Measurements from ENCODE around the gene PRM1. TPM values are rescaled to one million over a fixed set of nuclear protein-coding genes. Genes with fewer than 3 reads are reported as not detected.

The PRM1 gene
- total and polyA plus RNA-seq, 4 donors = not detected

DNA sequence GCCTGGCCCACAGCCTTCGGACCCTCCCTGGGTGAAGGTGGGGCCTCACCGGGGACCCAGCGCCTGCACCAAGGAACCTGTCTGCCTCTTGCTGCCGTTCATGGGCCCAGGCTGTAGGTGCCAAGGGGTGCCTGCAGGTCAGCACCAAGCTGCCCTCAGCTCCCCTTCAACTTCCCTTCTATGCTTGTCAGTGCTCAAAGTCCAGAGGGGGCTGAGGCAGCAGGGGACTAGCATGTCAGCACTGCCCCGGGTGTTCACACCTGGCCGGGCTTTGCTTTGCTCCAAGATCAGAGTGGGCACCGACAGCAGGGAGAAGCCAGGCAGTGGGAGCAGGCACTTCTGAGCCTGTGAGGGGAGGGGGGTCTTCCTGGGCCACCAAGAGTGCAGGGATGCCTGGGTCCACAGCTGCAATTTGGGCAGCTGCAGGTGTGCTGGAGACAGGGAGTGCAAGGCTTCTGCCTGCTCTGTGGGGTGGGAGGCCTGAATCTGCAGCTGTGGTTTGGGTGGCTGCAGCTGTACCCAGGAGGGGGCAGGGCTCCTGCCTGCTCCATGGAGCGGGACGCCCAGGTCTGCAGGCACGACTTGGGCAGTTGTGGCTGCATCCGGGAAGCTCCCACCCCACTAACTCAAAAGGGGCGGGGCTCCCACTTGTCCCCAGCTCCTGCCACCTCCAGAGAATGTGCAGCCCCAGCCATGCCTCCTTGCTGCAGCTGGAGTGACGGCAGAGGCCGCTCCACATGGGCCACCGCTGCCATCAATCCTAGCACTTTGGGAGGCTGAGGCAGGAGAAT is 27.6 kb upstream of the PRM1 start:
- no peaks in the 10 kb centered on the region for H3K36me3 ChIP-seq (ENCODE audit: control insufficient read depth in 1 of 2, insufficient read depth in 2 of 2, low read length in 1 of 2)
- no peak overlapping the region for H3K27ac ChIP-seq (ENCODE audit: low read depth in 1 of 2, low read length in 2 of 2)
- intact Hi-C loops (cut with DNase I) = no loop called here
- no peak overlapping the region for H3K4me3 ChIP-seq (ENCODE audit: low read length in 2 of 2)
- WGBS, 2 donors = 76% methylated on average over 14 to 15 of the region's 15 CpGs
- ATAC-seq (ENCODE audit: low FRiP score) = no peak
- H3K9me3 ChIP-seq (ENCODE audit: control insufficient read depth, low read length) = no peaks in the 10 kb centered on the region
- no peaks in the 10 kb centered on the region for H3K27me3 ChIP-seq (ENCODE audit: control insufficient read depth in 1 of 2, insufficient read depth in 2 of 2, low read length in 1 of 2)
- no peaks in the 10 kb centered on the region for H3K4me1 ChIP-seq (ENCODE audit: control insufficient read depth in 1 of 2, insufficient read depth in 2 of 2, low read length in 2 of 2)
- no peak for DNase-seq

DNA sequence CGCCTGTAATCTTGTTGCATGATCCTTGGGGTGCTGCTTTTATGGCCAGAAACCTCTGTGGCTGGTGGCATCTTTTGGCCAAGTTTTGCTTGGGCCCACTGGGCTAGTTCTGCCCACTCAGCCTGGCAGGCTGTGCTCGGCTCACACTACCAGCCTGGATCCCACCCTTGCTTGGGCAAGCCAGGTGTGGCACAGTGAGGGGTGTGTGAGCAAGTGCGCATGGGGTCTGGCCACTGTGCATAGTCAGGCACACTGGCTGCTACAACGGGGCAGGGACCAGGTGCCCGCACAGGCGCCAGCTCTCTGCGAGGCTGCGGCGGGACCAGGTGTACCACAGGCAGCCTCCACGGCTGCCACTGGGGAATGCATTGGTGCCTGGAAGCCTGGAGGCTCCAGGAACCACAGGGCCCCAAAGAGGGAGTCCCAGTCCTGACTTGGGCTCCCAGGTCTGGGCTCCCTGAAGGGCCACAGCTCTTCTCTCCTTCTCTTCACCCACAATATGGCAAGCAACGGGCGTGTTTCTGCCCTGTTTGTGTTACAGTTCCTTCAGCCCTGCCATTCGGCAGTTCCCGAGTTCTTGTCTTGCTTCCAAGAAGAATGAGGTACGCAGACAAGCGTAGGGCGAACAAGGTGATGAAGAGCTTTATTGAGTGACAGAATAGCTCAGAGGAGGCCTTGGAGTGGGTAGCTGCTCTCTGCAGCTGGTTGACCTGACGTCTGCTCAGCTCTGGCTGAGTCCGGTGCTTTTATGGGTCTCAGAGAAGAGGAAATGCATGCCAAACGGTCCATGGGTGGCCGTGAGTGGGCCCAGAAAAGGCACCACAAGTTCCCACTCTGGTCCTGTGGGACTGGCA is 26.7 kb upstream of the PRM1 start:
- Histone ChIP-seq H3K36me3 (ENCODE audit: control insufficient read depth in 1 of 2, insufficient read depth in 2 of 2, low read length in 1 of 2) (no peaks in the 10 kb centered on the region), H3K9me3 (ENCODE audit: control insufficient read depth, low read length) (no peaks in the 10 kb centered on the region), H3K27ac (ENCODE audit: low read depth in 1 of 2, low read length in 2 of 2) (no peak overlapping the region), H3K4me3 (ENCODE audit: low read length in 2 of 2) (no peak overlapping the region), H3K4me1 (ENCODE audit: control insufficient read depth in 1 of 2, insufficient read depth in 2 of 2, low read length in 2 of 2) (no peaks in the 10 kb centered on the region), H3K27me3 (ENCODE audit: control insufficient read depth in 1 of 2, insufficient read depth in 2 of 2, low read length in 1 of 2) (no peaks in the 10 kb centered on the region)
- ATAC-seq (ENCODE audit: low FRiP score) = no peak
- intact Hi-C loops (cut with DNase I) = no loop called here
- WGBS, 2 donors = 91 to 92% methylated on average over 20 to 21 of the region's 21 CpGs
- DNase-seq = no peak

DNA sequence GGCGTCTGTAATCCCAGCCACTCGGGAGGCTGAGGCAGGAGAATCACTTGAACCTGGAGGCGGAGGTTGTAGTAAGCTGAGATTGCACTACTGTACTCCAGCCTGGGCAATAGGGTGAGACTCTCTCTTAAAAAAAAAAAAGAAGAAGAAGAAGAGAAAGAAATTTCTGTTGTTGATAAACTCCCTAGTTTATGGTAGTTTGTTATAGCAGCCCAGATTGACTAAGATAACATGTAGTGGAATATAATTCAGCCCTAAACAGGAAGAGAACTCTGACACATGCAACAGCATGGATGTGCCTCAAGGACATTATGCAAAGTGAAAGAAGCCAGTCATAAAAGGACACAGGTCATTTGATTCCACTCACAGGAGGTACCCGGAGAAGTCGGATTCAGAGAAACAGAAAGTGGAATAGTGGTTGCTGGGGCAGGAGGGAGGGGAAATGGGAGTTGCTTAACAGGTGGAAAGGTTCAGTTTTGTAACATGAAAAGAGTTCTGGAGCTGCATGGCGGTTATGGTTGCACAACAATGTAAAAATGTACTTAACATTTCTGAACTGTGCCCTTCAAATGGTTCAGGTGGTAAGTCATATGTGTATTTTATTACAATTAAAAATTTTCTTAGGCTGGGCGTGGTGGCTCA is 26.0 kb upstream of the PRM1 start:
- H3K27ac ChIP-seq (ENCODE audit: low read depth in 1 of 2, low read length in 2 of 2) = no peak overlapping the region
- H3K36me3 ChIP-seq (ENCODE audit: control insufficient read depth in 1 of 2, insufficient read depth in 2 of 2, low read length in 1 of 2) = no peaks in the 10 kb centered on the region
- intact Hi-C loops (cut with DNase I) = no loop called here
- no peaks in the 10 kb centered on the region for H3K4me1 ChIP-seq (ENCODE audit: control insufficient read depth in 1 of 2, insufficient read depth in 2 of 2, low read length in 2 of 2)
- no peak for DNase-seq
- no peak overlapping the region for H3K4me3 ChIP-seq (ENCODE audit: low read length in 2 of 2)
- H3K27me3 ChIP-seq (ENCODE audit: control insufficient read depth in 1 of 2, insufficient read depth in 2 of 2, low read length in 1 of 2) = no peaks in the 10 kb centered on the region
- no peak for ATAC-seq (ENCODE audit: low FRiP score)
- 93 to 95% methylated on average over 7 of the region's 7 CpGs for WGBS, 2 donors
- no peaks in the 10 kb centered on the region for H3K9me3 ChIP-seq (ENCODE audit: control insufficient read depth, low read length)

DNA sequence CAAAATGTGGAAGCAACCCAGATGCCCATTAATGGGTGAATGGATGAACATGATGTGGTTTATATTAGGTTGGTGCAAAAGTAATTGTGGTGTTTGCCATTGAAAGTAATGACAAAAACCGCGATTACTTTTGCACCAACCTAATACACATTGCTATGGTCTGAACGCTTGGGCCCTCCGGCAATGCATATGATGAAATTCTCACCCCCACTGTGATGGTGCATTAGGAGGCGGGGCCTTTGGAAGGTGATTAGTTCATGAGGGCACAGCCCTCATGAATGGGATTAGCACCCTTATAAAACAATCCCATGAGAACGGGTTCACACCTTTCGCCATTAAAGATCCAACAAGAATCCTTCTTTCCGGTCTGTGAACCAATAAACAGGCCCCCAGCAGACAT is 25.3 kb upstream of the PRM1 start:
- no peaks in the 10 kb centered on the region for H3K4me1 ChIP-seq (ENCODE audit: control insufficient read depth in 1 of 2, insufficient read depth in 2 of 2, low read length in 2 of 2)
- no peaks in the 10 kb centered on the region for H3K36me3 ChIP-seq (ENCODE audit: control insufficient read depth in 1 of 2, insufficient read depth in 2 of 2, low read length in 1 of 2)
- no peak overlapping the region for H3K4me3 ChIP-seq (ENCODE audit: low read length in 2 of 2)
- DNase-seq = no peak
- H3K9me3 ChIP-seq (ENCODE audit: control insufficient read depth, low read length) = no peaks in the 10 kb centered on the region
- H3K27me3 ChIP-seq (ENCODE audit: control insufficient read depth in 1 of 2, insufficient read depth in 2 of 2, low read length in 1 of 2) = no peaks in the 10 kb centered on the region
- intact Hi-C loops (cut with DNase I) = no loop called here
- no peak overlapping the region for H3K27ac ChIP-seq (ENCODE audit: low read depth in 1 of 2, low read length in 2 of 2)
- ATAC-seq (ENCODE audit: low FRiP score) = no peak
- 92% methylated on average over 8 of the region's 8 CpGs for WGBS, 2 donors

DNA sequence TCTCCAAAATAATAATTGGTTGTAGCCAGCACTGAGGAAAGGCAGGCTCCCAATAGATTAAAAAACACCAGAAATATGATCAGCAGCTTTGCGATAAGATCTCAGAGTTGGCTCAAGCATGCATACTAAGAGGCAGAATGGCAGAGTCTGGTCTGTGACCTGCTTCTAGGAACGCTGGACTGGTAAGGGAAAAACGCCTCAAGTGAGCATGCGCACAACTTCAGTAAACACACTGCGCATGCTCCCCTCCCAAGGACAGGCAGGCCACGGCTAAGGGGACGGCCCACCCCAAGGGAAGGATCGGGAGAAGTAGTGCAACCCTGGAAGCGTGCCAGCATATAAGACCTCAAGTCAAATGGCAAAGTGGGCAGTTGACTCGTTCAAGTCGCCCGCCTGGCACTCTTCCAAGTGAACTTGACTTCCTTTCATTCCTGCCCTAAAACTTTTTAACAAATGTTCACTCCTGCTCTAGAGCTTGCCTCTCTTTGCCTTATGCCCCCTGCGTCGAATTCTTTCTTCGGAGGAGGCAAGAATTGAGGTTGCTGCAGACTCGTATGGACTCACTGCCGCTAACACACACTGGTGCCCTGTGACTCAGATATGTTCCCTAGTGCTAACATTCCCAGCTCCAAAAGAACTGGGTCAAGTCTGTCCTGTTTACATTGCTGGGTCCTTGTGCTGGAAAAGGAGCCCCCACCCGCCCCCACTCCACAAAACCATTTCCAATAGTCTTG is 22.4 kb upstream of the PRM1 start:
- Histone ChIP-seq H3K36me3 (ENCODE audit: control insufficient read depth in 1 of 2, insufficient read depth in 2 of 2, low read length in 1 of 2) (no peaks in the 10 kb centered on the region), H3K27me3 (ENCODE audit: control insufficient read depth in 1 of 2, insufficient read depth in 2 of 2, low read length in 1 of 2) (no peaks in the 10 kb centered on the region), H3K9me3 (ENCODE audit: control insufficient read depth, low read length) (no peaks in the 10 kb centered on the region), H3K4me1 (ENCODE audit: control insufficient read depth in 1 of 2, insufficient read depth in 2 of 2, low read length in 2 of 2) (no peaks in the 10 kb centered on the region), H3K27ac (ENCODE audit: low read depth in 1 of 2, low read length in 2 of 2) (no peak overlapping the region), H3K4me3 (ENCODE audit: low read length in 2 of 2) (no peak overlapping the region)
- ATAC-seq (ENCODE audit: low FRiP score) (no peak), DNase-seq (no peak)
- 62 to 67% methylated on average over 18 of the region's 18 CpGs for WGBS, 2 donors
- intact Hi-C loops (cut with DNase I) = no loop called here

DNA sequence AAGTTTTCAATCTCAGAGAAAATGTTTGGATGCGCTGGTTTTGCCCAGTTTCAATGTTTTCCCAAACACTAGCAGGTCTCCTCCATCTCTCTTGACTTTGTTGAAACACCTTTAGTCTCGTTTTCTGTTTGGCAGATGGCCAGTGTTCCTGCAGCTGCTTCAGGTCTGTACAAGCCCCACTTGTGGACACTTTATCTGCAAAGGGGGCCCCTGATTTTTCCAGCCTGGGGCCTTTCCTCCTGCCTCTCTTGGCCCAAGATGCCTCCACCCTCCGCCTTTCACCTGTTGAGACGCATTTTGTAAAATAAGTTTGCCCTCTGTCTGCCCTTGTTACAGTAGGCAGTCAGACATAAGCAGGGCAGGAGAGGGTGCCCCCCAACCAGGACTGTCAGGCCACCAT is 21.8 kb upstream of the PRM1 start:
- no peaks in the 10 kb centered on the region for H3K4me1 ChIP-seq (ENCODE audit: control insufficient read depth in 1 of 2, insufficient read depth in 2 of 2, low read length in 2 of 2)
- H3K4me3 ChIP-seq (ENCODE audit: low read length in 2 of 2) = no peak overlapping the region
- DNase-seq = no peak
- H3K27ac ChIP-seq (ENCODE audit: low read depth in 1 of 2, low read length in 2 of 2) = no peak overlapping the region
- WGBS, 2 donors = 84 to 88% methylated on average over 4 of the region's 4 CpGs
- intact Hi-C loops (cut with DNase I) = no loop called here
- ATAC-seq (ENCODE audit: low FRiP score) = no peak
- H3K36me3 ChIP-seq (ENCODE audit: control insufficient read depth in 1 of 2, insufficient read depth in 2 of 2, low read length in 1 of 2) = no peaks in the 10 kb centered on the region
- no peaks in the 10 kb centered on the region for H3K9me3 ChIP-seq (ENCODE audit: control insufficient read depth, low read length)
- H3K27me3 ChIP-seq (ENCODE audit: control insufficient read depth in 1 of 2, insufficient read depth in 2 of 2, low read length in 1 of 2) = no peaks in the 10 kb centered on the region

DNA sequence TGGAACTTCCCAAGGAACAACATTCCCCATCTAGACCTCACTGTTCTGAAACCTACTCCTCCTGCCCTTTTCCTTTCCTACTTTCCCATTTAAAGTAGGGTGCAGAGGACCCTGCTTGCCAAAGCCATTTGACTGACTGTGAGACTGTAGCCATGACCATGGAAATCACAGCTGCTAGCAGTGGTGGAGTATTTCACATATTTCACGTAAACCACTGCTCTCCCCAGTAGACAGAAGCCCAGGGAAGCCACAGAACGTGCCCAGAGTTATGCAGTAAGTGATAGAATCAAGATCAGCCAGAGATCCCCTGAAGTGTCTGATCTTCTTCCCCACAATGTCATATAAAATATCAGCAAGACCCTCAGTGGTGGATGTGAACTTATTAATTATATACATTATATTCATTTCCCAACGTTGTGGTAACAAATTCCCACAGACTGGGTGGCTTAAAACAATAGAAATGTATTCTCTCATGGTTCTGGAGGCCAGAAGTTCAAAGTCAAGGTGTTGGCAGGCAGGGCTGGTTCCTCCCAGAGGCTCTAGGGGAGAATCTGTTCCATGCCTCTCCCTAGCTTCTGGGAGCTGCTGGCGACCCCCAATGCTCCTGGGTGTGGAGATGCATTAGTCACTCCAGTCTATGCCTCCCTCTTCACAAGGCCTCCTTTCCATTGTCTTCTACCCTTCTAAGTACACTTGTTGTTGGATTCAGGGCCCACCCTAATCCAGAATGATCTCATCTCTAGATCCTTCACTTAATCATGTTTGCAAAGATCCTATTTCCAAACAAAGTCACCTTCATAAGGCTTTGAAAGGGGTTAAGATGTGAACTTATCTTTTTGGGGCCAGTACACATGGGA is 20.7 kb upstream of the PRM1 start:
- Histone ChIP-seq H3K4me3 (ENCODE audit: low read length in 2 of 2) (no peak overlapping the region), H3K9me3 (ENCODE audit: control insufficient read depth, low read length) (no peaks in the 10 kb centered on the region), H3K27ac (ENCODE audit: low read depth in 1 of 2, low read length in 2 of 2) (no peak overlapping the region), H3K36me3 (ENCODE audit: control insufficient read depth in 1 of 2, insufficient read depth in 2 of 2, low read length in 1 of 2) (no peaks in the 10 kb centered on the region), H3K27me3 (ENCODE audit: control insufficient read depth in 1 of 2, insufficient read depth in 2 of 2, low read length in 1 of 2) (no peaks in the 10 kb centered on the region), H3K4me1 (ENCODE audit: control insufficient read depth in 1 of 2, insufficient read depth in 2 of 2, low read length in 2 of 2) (no peaks in the 10 kb centered on the region)
- ATAC-seq (ENCODE audit: low FRiP score) (no peak), DNase-seq (no peak)
- 70 to 82% methylated on average over 4 of the region's 4 CpGs for WGBS, 2 donors
- intact Hi-C loops (cut with DNase I) = no loop called here

DNA sequence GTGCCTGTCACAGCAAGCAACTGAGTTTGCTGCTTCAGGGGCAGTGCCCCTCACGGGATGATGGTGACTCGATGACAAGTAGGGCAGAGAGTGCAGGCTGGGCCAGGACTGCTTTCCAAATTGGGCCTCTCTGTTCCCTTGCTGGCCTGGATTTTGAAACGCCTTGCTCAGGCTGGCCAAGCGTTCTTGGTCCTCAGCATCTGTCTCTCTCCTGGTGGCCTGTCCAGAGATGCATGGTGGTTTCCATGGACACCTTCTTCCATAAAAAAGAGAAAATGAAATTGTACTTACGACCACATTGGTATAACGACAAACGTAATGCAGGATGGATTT is 19.4 kb upstream of the PRM1 start:
- no peak for ATAC-seq (ENCODE audit: low FRiP score)
- Histone ChIP-seq H3K4me1 (ENCODE audit: control insufficient read depth in 1 of 2, insufficient read depth in 2 of 2, low read length in 2 of 2) (no peaks in the 10 kb centered on the region), H3K36me3 (ENCODE audit: control insufficient read depth in 1 of 2, insufficient read depth in 2 of 2, low read length in 1 of 2) (no peaks in the 10 kb centered on the region), H3K27ac (ENCODE audit: low read depth in 1 of 2, low read length in 2 of 2) (no peak overlapping the region), H3K27me3 (ENCODE audit: control insufficient read depth in 1 of 2, insufficient read depth in 2 of 2, low read length in 1 of 2) (no peaks in the 10 kb centered on the region), H3K9me3 (ENCODE audit: control insufficient read depth, low read length) (no peaks in the 10 kb centered on the region), H3K4me3 (ENCODE audit: low read length in 2 of 2) (no peak overlapping the region)
- DNase-seq = no peak
- 78 to 84% methylated on average over 7 of the region's 7 CpGs for whole genome bisulfite sequencing, 2 donors
- intact Hi-C loops (cut with DNase I) = no loop called here
